A673 (cell line): Measurements from ENCODE around the gene KEL.

ENCODE experiments used
- CTCF ChIP-seq: fragments of 300-800, 200-600 bp; sonication (generic); conservative IDR thresholded peaks from 2 replicates; pipeline ENCODE4 v1.5.1; 2017; ENCODE audit warnings: low read depth, mild to moderate bottlenecking, antibody characterized with exemption, low read length, moderate library complexity, mixed read lengths
- EZH2 ChIP-seq: fragments of 200-600 bp; sonication (generic); IDR thresholded peaks from 2 replicates; pipeline ENCODE4 v1.6.1; 2017; ENCODE audit warnings: borderline replicate concordance, low read depth, mild to moderate bottlenecking, mixed read lengths, antibody characterized with exemption, low read length; ENCODE audit not compliant: poor library complexity, severe bottlenecking

- TF ChIP-seq CTCF (no peak), EZH2 (no peak)
These were observed 67.8 kb downstream of the KEL start for GRCh38 chr7:142894112-142894984.
